GM23338 (cell line): ENCODE results near the gene NOTCH1. TPM values are rescaled to one million over a fixed set of nuclear protein-coding genes. Genes with fewer than 3 reads are reported as not detected.

Experiments used
- ATAC-seq: fragments of 200-7000 bp; cut with Tn5 transposase; 3 replicates; pipeline ENCODE4 v1.9.1; 2020
- DNase-seq: peaks from one replicate; pipeline ENCODE4 v3.0.0-alpha.2; 2015; ENCODE audit warnings: low spot score
- H2AFZ ChIP-seq: fragments of 200-600 bp; sonication (generic); 2 replicates; pipeline ENCODE4 v1.8.0; 2016; ENCODE audit warnings: antibody characterized with exemption, mild to moderate bottlenecking, moderate library complexity
- H3F3A ChIP-seq: fragments of 200-600 bp; sonication (generic); replicated peaks from 2 replicates; pipeline ENCODE4 v1.8.0; 2017; ENCODE audit warnings: antibody characterized with exemption, mixed run types, low read depth
- H3K27ac ChIP-seq: fragments of 200-600 bp; sonication (generic); 2 replicates; pipeline ENCODE4 v1.6.1; 2016; ENCODE audit warnings: low read depth
- H3K27me3 ChIP-seq: fragments of 200-600 bp; sonication (generic); 2 replicates; pipeline ENCODE4 v1.8.0; 2016; ENCODE audit warnings: mild to moderate bottlenecking, mixed run types, moderate library complexity; ENCODE audit not compliant: insufficient read depth
- H3K36me3 ChIP-seq: fragments of 200-600 bp; sonication (generic); 2 replicates; pipeline ENCODE4 v1.8.0; 2016; ENCODE audit warnings: mild to moderate bottlenecking; ENCODE audit not compliant: insufficient read depth
- H3K4me1 ChIP-seq: fragments of 200-600 bp; sonication (generic); 2 replicates; pipeline ENCODE4 v1.8.0; 2016; ENCODE audit warnings: mild to moderate bottlenecking, moderate library complexity; ENCODE audit not compliant: insufficient read depth
- H3K4me2 ChIP-seq: fragments of 200-600 bp; sonication (generic); 2 replicates; pipeline ENCODE4 v1.7.1; 2017; ENCODE audit warnings: mixed run types
- H3K4me3 ChIP-seq: fragments of 200-600 bp; sonication (generic); 2 replicates; pipeline ENCODE4 v1.6.1; 2016; ENCODE audit warnings: mixed run types
- H3K79me2 ChIP-seq: fragments of 200-600 bp; sonication (generic); replicated peaks from 2 replicates; pipeline ENCODE4 v1.8.0; 2017; ENCODE audit warnings: mild to moderate bottlenecking; ENCODE audit not compliant: insufficient read depth
- H3K9me2 ChIP-seq: fragments of 200-600 bp; sonication (generic); 2 replicates; pipeline ENCODE4 v1.8.0; 2017; ENCODE audit not compliant: insufficient read depth
- H4K20me1 ChIP-seq: fragments of 200-600 bp; sonication (generic); replicated peaks from 2 replicates; pipeline ENCODE4 v1.8.0; 2017; ENCODE audit warnings: mild to moderate bottlenecking; ENCODE audit not compliant: insufficient read depth
- H3K27ac Mint-ChIP-seq: 2 replicates; pipeline ENCODE4 v1.8.0; 2020; ENCODE audit warnings: inconsistent platforms, mild to moderate bottlenecking, moderate library complexity, mixed read lengths
- H3K27me3 Mint-ChIP-seq: 3 replicates; pipeline ENCODE4 v1.8.0; 2022; ENCODE audit warnings: low read depth, mild to moderate bottlenecking, moderate library complexity, mixed read lengths, inconsistent platforms; ENCODE audit not compliant: insufficient read depth, poor library complexity
- H3K36me3 Mint-ChIP-seq: 3 replicates; pipeline ENCODE4 v1.8.0; 2021; ENCODE audit warnings: low read depth, mild to moderate bottlenecking, inconsistent platforms, moderate library complexity, mixed read lengths
- H3K4me1 Mint-ChIP-seq: 3 replicates; pipeline ENCODE4 v1.8.0; 2020; ENCODE audit warnings: mild to moderate bottlenecking, inconsistent platforms, mixed read lengths
- H3K4me3 Mint-ChIP-seq: 3 replicates; pipeline ENCODE4 v1.8.0; 2021; ENCODE audit warnings: moderate library complexity, mild to moderate bottlenecking, inconsistent platforms, mixed read lengths
- H3K9me3 Mint-ChIP-seq: 3 replicates; pipeline ENCODE4 v1.8.0; 2020; ENCODE audit warnings: moderate library complexity, mild to moderate bottlenecking, inconsistent platforms, mixed read lengths
- CREB1 ChIP-seq: fragments of 250-450 bp; sonication (Bioruptor Pico); IDR thresholded peaks from 2 replicates; pipeline ENCODE4 v1.5.0; 2020; ENCODE audit warnings: low read depth, mild to moderate bottlenecking, moderate library complexity
- ETS1 ChIP-seq: IDR thresholded peaks from 2 replicates; pipeline ENCODE4 v1.6.1; 2016; ENCODE audit warnings: antibody characterized with exemption
- EZH2 ChIP-seq: fragments of 200-600 bp; sonication (generic); IDR thresholded peaks from one replicate; pipeline ENCODE4 v1.8.0; 2017; ENCODE audit warnings: antibody characterized with exemption, mild to moderate bottlenecking, low read depth; ENCODE audit not compliant: unreplicated experiment
- EZH2phosphoT487 ChIP-seq: fragments of 200-600 bp; sonication (generic); IDR thresholded peaks from one replicate; pipeline ENCODE4 v1.8.1; 2018; ENCODE audit warnings: antibody characterized with exemption; ENCODE audit not compliant: unreplicated experiment
- JUNB ChIP-seq: IDR thresholded peaks from one replicate; pipeline ENCODE4 v1.6.1; 2016; ENCODE audit warnings: antibody characterized with exemption; ENCODE audit not compliant: unreplicated experiment
- NANOG ChIP-seq: IDR thresholded peaks from 2 replicates; pipeline ENCODE4 v1.6.1; 2016; ENCODE audit warnings: antibody characterized with exemption, borderline replicate concordance
- POLR2AphosphoS5 ChIP-seq: IDR thresholded peaks from 2 replicates; pipeline ENCODE4 v1.6.1; 2016; ENCODE audit warnings: antibody characterized with exemption, low read depth
- REST ChIP-seq: IDR thresholded peaks from one replicate; pipeline ENCODE4 v1.6.1; 2018; ENCODE audit warnings: antibody characterized with exemption; ENCODE audit not compliant: unreplicated experiment
- STAT1 ChIP-seq: IDR thresholded peaks from one replicate; pipeline ENCODE4 v1.6.1; 2016; ENCODE audit warnings: antibody characterized with exemption; ENCODE audit not compliant: unreplicated experiment
- ZNF114 ChIP-seq: fragments of 250-450 bp; sonication (Bioruptor Pico); IDR thresholded peaks from 2 replicates; pipeline ENCODE4 v1.5.0; 2020; ENCODE audit warnings: mild to moderate bottlenecking, moderate library complexity
- polyA plus RNA-seq: library from polyadenylated mRNA; unstranded; fragments of >200 nt; fragmentation: Nextera tagmentation; extraction: Ambion mirVana; gene quantifications from 2 replicates; pipeline ENCODE4 v1.2.1, GENCODE V29; 2016
- total RNA-seq: library from RNA; depleted of rRNA; stranded (reverse); fragments of >200 nt; shearing (Covaris generic); gene quantifications from 2 replicates; pipeline ENCODE4 v1.2.3, GENCODE V29; 2014

NOTCH1 gene
- total and polyA plus RNA-seq, 2 experiments from 2014 or later: 9.9 to 97.2 TPM

GRCh38 chr9:136502196-136502595 is 43.7 kb downstream of the NOTCH1 start:
- Histone ChIP-seq H3K4me2 (no peak overlapping the region), H3K9me2 (no peaks in the 10 kb centered on the region), H4K20me1 (no peaks in the 10 kb centered on the region), H3F3A (no peaks in the 10 kb centered on the region), H3K4me1 (no peaks in the 10 kb centered on the region), H3K79me2 (no peaks in the 10 kb centered on the region), H3K27me3 (no peaks in the 10 kb centered on the region), H3K36me3 (peaks cover 12% of the 10 kb centered on the region; the same call in 1 of the 2 replicates), H3K27ac (no peak overlapping the region), H2AFZ (no peak overlapping the region), H3K4me3 (no peak overlapping the region)
- TF ChIP-seq POLR2AphosphoS5: no peak
- no peak for TF ChIP-seq REST
- no peak overlapping the region for H3K4me3 Mint-ChIP-seq
- DNase-seq (no peak), ATAC-seq (no peak)
- H3K36me3 Mint-ChIP-seq: peaks cover 45% of the 10 kb centered on the region
- H3K9me3 Mint-ChIP-seq: no peaks in the 10 kb centered on the region; the same call in 2 of the 3 replicates
- H3K27me3 Mint-ChIP-seq: peaks cover 9% of the 10 kb centered on the region
- H3K27ac Mint-ChIP-seq: no peak overlapping the region
- no peaks in the 10 kb centered on the region; the same call in 2 of the 3 replicates for H3K4me1 Mint-ChIP-seq

- Histone ChIP-seq H3K27me3 (no peaks in the 10 kb centered on the region), H3K9me2 (no peaks in the 10 kb centered on the region), H3K4me3 (no peak overlapping the region), H3F3A (no peaks in the 10 kb centered on the region), H3K79me2 (no peaks in the 10 kb centered on the region), H3K36me3 (peaks cover 12% of the 10 kb centered on the region; the same call in 1 of the 2 replicates), H2AFZ (no peak overlapping the region), H3K27ac (no peak overlapping the region), H3K4me1 (no peaks in the 10 kb centered on the region), H3K4me2 (no peak overlapping the region), H4K20me1 (no peaks in the 10 kb centered on the region)
- Mint-ChIP-seq H3K36me3 (peaks cover 45% of the 10 kb centered on the region), H3K27me3 (peaks cover 9% of the 10 kb centered on the region), H3K4me3 (no peak overlapping the region), H3K4me1 (no peaks in the 10 kb centered on the region; the same call in 2 of the 3 replicates), H3K27ac (no peak overlapping the region), H3K9me3 (no peaks in the 10 kb centered on the region; the same call in 2 of the 3 replicates)
- ATAC-seq (no peak), DNase-seq (no peak)
- no peak for TF ChIP-seq POLR2AphosphoS5
- no peak for TF ChIP-seq JUNB
- TF ChIP-seq STAT1: no peak
Measured at GRCh38 chr9:136501686-136502085, 44.2 kb downstream of the NOTCH1 start.

- peaks cover 44% of the 10 kb centered on the region for H3K36me3 Mint-ChIP-seq
- no peaks in the 10 kb centered on the region for H3F3A ChIP-seq
- H3K79me2 ChIP-seq: no peaks in the 10 kb centered on the region
- no peak overlapping the region for H3K4me2 ChIP-seq
- no peaks in the 10 kb centered on the region for H3K9me2 ChIP-seq
- peaks cover 17% of the 10 kb centered on the region; the same call in 1 of the 2 replicates for H3K36me3 ChIP-seq
- no peak overlapping the region for H3K27ac ChIP-seq
- no peaks in the 10 kb centered on the region for H3K27me3 ChIP-seq
- ATAC-seq (no peak), DNase-seq (no peak)
- no peaks in the 10 kb centered on the region for H3K4me1 ChIP-seq
- no peaks in the 10 kb centered on the region for H4K20me1 ChIP-seq
- no peak overlapping the region for H2AFZ ChIP-seq
- H3K4me3 Mint-ChIP-seq: no peak overlapping the region
- H3K4me3 ChIP-seq: no peak overlapping the region
- H3K9me3 Mint-ChIP-seq: no peaks in the 10 kb centered on the region; the same call in 2 of the 3 replicates
- no peaks in the 10 kb centered on the region; the same call in 2 of the 3 replicates for H3K4me1 Mint-ChIP-seq
- H3K27me3 Mint-ChIP-seq: peaks cover 9% of the 10 kb centered on the region
- no peak overlapping the region for H3K27ac Mint-ChIP-seq
- TF ChIP-seq ZNF114 (CRISPR knock-in tag) (no peak), CREB1 (CRISPR knock-in tag) (no peak), EZH2phosphoT487 (no peak), EZH2 (no peak), NANOG (no peak), ETS1 (no peak), REST (no peak)
Measured at GRCh38 chr9:136499935-136500910, 45.6 kb downstream of the NOTCH1 start.
